22Rv1 (cell line): ENCODE results near the gene PCBD2.

Experiments
- CTCF ChIP-seq: fragments of 450-650 bp; IDR thresholded peaks from 2 replicates; pipeline ENCODE4 v1.5.1; 2017; ENCODE audit warnings: mild to moderate bottlenecking
- ZFX ChIP-seq: fragments of 450-650 bp; IDR thresholded peaks from 2 replicates; pipeline ENCODE4 v1.6.1; 2017; ENCODE audit warnings: antibody characterized with exemption, borderline replicate concordance

GRCh38 chr5:135004376-135004775 lies 99.4 kb downstream of the PCBD2 start:
- TF ChIP-seq CTCF (no peak), ZFX (no peak)
